PFSK-1 (cell line): Measurements from ENCODE around the gene JMJD1C.

Source experiments
- FOXP2 ChIP-seq: optimal IDR thresholded peaks from 2 replicates; pipeline ENCODE3; 2011; ENCODE audit warnings: borderline replicate concordance, control low read depth, inconsistent platforms; ENCODE audit not compliant: insufficient read depth; ENCODE audit errors: extremely low read length, extremely low read depth
- POLR2AphosphoS5 ChIP-seq: IDR thresholded peaks from 2 replicates; pipeline ENCODE4 v1.6.1; 2012; ENCODE audit warnings: low read depth, mild to moderate bottlenecking, control low read depth, low read length, moderate library complexity
- REST ChIP-seq, 2 experiments: IDR thresholded peaks; 2 replicates each; pipeline versions ENCODE4 v1.6.1 to v1.8.0; 2011 to 2012; ENCODE audit warnings: low read depth in 2 of 2, low read length in 2 of 2, control low read depth in 1 of 2, inconsistent platforms in 1 of 2, mild to moderate bottlenecking in 1 of 2, moderate library complexity in 1 of 2; ENCODE audit not compliant: insufficient read depth in 1 of 2
- SIN3A ChIP-seq: IDR thresholded peaks from 2 replicates; pipeline ENCODE4 v1.6.1; 2012; ENCODE audit warnings: mild to moderate bottlenecking, low read length, moderate library complexity, borderline replicate concordance; ENCODE audit not compliant: insufficient read depth
- TAF1 ChIP-seq: IDR thresholded peaks from 2 replicates; pipeline ENCODE4 v1.6.1; 2012; ENCODE audit warnings: low read length, control low read depth, borderline replicate concordance; ENCODE audit not compliant: insufficient read depth

- TF ChIP-seq POLR2AphosphoS5: no peak
- no peak for TF ChIP-seq SIN3A
- no peak for TF ChIP-seq REST (IDR thresholded peaks at IDR 0.05; ENCODE audit: insufficient read depth in 1 of 2, low read depth in 2 of 2, low read length in 2 of 2)
- no peak for TF ChIP-seq FOXP2
- no peak for TF ChIP-seq TAF1
Observed at GRCh38 chr10:63313066-63313717, 152.6 kb downstream of the JMJD1C start.
